Loucy (cell line): ENCODE measurements around the gene TENT5A.

Source experiments
- H2AFZ ChIP-seq: fragments of 200-600 bp; sonication (generic); 2 replicates; pipeline ENCODE4 v1.6.0; 2016; ENCODE audit warnings: antibody characterized with exemption, mild to moderate bottlenecking, low read length, moderate library complexity
- H3F3A ChIP-seq: fragments of 200-600 bp; 2 replicates; pipeline ENCODE4 v1.6.0; 2016; ENCODE audit warnings: antibody characterized with exemption, low read depth, mild to moderate bottlenecking
- H3K27me3 ChIP-seq: fragments of 200-600 bp; sonication (generic); 2 replicates; pipeline ENCODE4 v1.6.1; 2014; ENCODE audit warnings: low read length, mild to moderate bottlenecking; ENCODE audit not compliant: insufficient read depth, poor library complexity, severe bottlenecking
- H3K36me3 ChIP-seq: fragments of 200-600 bp; sonication (generic); 2 replicates; pipeline ENCODE4 v1.6.1; 2016; ENCODE audit warnings: low read length; ENCODE audit not compliant: insufficient read depth
- H3K4me1 ChIP-seq: fragments of 200-600 bp; sonication (generic); 2 replicates; pipeline ENCODE4 v1.5.1; 2014; ENCODE audit warnings: low read length, mild to moderate bottlenecking; ENCODE audit not compliant: insufficient read depth, poor library complexity, severe bottlenecking
- H3K4me2 ChIP-seq: fragments of 200-600 bp; sonication (generic); 2 replicates; pipeline ENCODE4 v1.6.0; 2014; ENCODE audit warnings: antibody characterized with exemption, low read length, low read depth, mild to moderate bottlenecking; ENCODE audit not compliant: poor library complexity, severe bottlenecking
- H3K4me3 ChIP-seq: fragments of 200-600 bp; sonication (generic); 2 replicates; pipeline ENCODE4 v1.5.1; 2014; ENCODE audit warnings: low read length, mild to moderate bottlenecking, mixed read lengths; ENCODE audit not compliant: poor library complexity, severe bottlenecking
- H3K79me2 ChIP-seq: fragments of 200-600 bp; sonication (generic); 2 replicates; pipeline ENCODE4 v1.6.1; 2014; ENCODE audit warnings: low read length; ENCODE audit not compliant: insufficient read depth
- H3K9ac ChIP-seq: fragments of 200-600 bp; sonication (generic); 2 replicates; pipeline ENCODE4 v1.6.0; 2014; ENCODE audit warnings: mild to moderate bottlenecking, low read depth, low read length, moderate library complexity; ENCODE audit not compliant: poor library complexity, severe bottlenecking
- H3K9me2 ChIP-seq: fragments of 200-600 bp; sonication (generic); replicated peaks from 2 replicates; pipeline ENCODE4 v1.6.1; 2016; ENCODE audit warnings: low read depth, low read length, mixed read lengths
- H3K9me3 ChIP-seq: fragments of 200-600 bp; sonication (generic); 2 replicates; pipeline ENCODE4 v1.6.1; 2014; ENCODE audit warnings: mild to moderate bottlenecking, antibody characterized with exemption, low read length, low read depth; ENCODE audit not compliant: insufficient read depth
- H4K20me1 ChIP-seq: fragments of 200-600 bp; sonication (generic); 2 replicates; pipeline ENCODE4 v1.6.0; 2014; ENCODE audit warnings: antibody characterized with exemption, low read length, mild to moderate bottlenecking; ENCODE audit not compliant: insufficient read depth, poor library complexity, severe bottlenecking
- EZH2phosphoT487 ChIP-seq: fragments of 200-600 bp; IDR thresholded peaks from 2 replicates; pipeline ENCODE4 v1.6.1; 2018; ENCODE audit warnings: antibody characterized with exemption, mild to moderate bottlenecking, moderate library complexity, borderline replicate concordance
- TF ChIP-seq, protein P1 (sequence below): fragments of 200-600 bp; sonication (generic); conservative IDR thresholded peaks from 2 replicates; pipeline ENCODE4 v1.5.1; 2014; ENCODE audit warnings: mild to moderate bottlenecking, antibody characterized with exemption, low read length

TENT5A gene

DNA sequence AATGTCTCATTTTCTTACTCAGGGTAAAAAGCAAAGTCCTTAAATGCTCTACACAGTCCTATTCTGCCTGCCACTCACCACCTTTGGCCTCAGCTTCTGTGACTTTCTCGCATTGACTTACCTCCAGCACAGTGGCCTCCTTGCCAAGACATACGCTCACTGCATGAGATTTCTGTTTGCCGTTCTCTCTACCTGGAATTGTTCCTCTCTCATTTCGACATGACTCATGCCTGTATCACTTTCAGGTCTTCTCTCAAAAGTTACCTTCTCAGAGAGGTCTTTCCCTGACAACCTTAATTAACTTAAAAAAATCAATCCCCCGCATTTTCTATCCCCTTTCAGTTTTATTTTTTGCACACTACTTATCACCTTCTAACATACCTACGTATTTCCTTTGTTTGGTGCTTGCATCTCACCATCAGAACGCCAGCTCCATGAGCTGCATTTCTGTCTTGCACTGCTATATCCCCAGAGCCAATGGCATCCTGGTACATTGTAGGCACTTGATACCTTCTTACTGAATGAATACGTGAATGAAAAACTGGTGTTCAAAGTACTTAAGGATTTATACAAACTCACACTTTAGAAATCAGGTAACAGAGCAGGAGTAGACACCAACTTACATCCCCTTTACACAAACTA, 24.5 kb downstream of the TENT5A start:
- H3K79me2 ChIP-seq = peaks cover 52% of the 10 kb centered on the region
- no peaks in the 10 kb centered on the region for H3F3A ChIP-seq
- no peaks in the 10 kb centered on the region for H3K27me3 ChIP-seq
- no peaks in the 10 kb centered on the region for H4K20me1 ChIP-seq
- no peak overlapping the region for H3K4me3 ChIP-seq
- no peaks in the 10 kb centered on the region for H3K36me3 ChIP-seq
- H3K9me2 ChIP-seq = no peaks in the 10 kb centered on the region
- peaks cover 20% of the 10 kb centered on the region for H3K4me1 ChIP-seq
- no peak overlapping the region for H2AFZ ChIP-seq
- TF ChIP-seq EZH2phosphoT487 = no peak
- TF ChIP-seq, protein P1, sequence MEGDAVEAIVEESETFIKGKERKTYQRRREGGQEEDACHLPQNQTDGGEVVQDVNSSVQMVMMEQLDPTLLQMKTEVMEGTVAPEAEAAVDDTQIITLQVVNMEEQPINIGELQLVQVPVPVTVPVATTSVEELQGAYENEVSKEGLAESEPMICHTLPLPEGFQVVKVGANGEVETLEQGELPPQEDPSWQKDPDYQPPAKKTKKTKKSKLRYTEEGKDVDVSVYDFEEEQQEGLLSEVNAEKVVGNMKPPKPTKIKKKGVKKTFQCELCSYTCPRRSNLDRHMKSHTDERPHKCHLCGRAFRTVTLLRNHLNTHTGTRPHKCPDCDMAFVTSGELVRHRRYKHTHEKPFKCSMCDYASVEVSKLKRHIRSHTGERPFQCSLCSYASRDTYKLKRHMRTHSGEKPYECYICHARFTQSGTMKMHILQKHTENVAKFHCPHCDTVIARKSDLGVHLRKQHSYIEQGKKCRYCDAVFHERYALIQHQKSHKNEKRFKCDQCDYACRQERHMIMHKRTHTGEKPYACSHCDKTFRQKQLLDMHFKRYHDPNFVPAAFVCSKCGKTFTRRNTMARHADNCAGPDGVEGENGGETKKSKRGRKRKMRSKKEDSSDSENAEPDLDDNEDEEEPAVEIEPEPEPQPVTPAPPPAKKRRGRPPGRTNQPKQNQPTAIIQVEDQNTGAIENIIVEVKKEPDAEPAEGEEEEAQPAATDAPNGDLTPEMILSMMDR = no peak
- no peak overlapping the region for H3K9ac ChIP-seq
- no peaks in the 10 kb centered on the region for H3K9me3 ChIP-seq
- no peak overlapping the region for H3K4me2 ChIP-seq

DNA sequence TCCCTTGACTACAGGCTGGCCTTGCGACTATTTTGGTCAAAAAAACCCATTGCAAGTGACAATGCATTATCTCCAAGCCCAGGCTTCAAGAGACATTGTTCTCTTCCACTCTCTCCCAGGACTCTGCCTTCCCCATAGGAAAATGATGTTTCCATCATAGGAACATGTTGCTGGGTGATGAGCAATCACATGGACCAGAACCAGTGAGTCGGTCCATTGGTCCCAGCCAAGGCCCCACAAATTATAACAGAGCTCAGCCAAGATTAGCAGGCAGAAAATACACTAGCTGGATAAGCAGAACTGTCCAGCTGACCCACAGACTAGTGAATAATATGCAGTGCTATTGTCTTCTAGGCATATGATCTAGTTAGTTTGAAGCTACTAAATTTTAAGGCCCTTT, 27.4 kb downstream of the TENT5A start:
- no peaks in the 10 kb centered on the region for H3K9me2 ChIP-seq

DNA sequence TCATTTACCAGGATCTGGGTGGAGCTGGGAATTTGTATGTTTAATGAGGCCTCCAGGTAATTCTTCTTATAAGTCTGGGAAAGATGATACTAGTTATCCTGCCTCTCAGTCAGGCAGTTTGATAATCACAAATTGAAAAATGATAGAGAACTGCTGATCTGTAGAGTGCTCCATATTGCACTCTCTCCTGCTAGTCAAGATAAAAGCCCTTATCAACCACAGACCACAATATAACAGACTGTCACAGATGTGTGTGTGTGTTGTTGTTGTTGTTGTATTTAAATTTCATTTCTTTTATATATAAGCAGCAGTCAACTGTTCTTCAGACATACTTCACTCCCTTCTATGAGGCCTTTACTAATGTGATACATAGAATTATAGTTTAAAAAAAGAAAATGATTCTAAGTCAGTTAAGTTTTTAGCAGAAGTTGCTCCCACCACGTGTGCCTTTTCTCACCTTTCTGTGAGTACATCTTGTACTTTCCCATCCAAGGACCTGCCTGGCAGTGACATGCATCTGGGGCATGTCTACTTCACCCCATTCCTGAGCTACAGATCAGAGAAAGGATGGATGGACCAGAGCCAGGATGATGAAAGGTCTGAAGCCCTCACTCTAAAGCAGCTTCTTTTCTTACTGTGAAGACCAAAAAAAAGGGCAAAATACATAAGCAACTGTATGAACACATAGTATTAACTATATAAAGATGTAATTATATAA, 29.8 kb downstream of the TENT5A start:
- Histone ChIP-seq H3F3A (no peaks in the 10 kb centered on the region), H3K36me3 (no peaks in the 10 kb centered on the region), H4K20me1 (no peaks in the 10 kb centered on the region), H3K4me1 (peaks cover 8% of the 10 kb centered on the region), H3K9ac (no peak overlapping the region), H3K4me2 (no peak overlapping the region), H3K9me3 (no peaks in the 10 kb centered on the region), H3K9me2 (no peaks in the 10 kb centered on the region), H3K27me3 (no peaks in the 10 kb centered on the region), H3K79me2 (peaks cover 18% of the 10 kb centered on the region; the same call in 1 of the 2 replicates), H3K4me3 (no peak overlapping the region), H2AFZ (no peak overlapping the region)
- no peak for TF ChIP-seq EZH2phosphoT487
- TF ChIP-seq, protein P1 = no peak

More for the DNA sequence above, 27.4 kb downstream of the TENT5A start:
- H3K4me1 ChIP-seq = peaks cover 13% of the 10 kb centered on the region
- H3K36me3 ChIP-seq = no peaks in the 10 kb centered on the region
- no peaks in the 10 kb centered on the region for H4K20me1 ChIP-seq
- no peak overlapping the region for H2AFZ ChIP-seq
- H3K4me2 ChIP-seq = no peak overlapping the region
- H3K79me2 ChIP-seq = peaks cover 32% of the 10 kb centered on the region; the same call in 1 of the 2 replicates
- no peaks in the 10 kb centered on the region for H3F3A ChIP-seq
- no peak overlapping the region for H3K4me3 ChIP-seq
- TF ChIP-seq EZH2phosphoT487 = no peak
- TF ChIP-seq, protein P1 = no peak
- H3K9ac ChIP-seq = no peak overlapping the region
- no peaks in the 10 kb centered on the region for H3K9me3 ChIP-seq
- H3K27me3 ChIP-seq = no peaks in the 10 kb centered on the region
